ENCODE measurements around the gene CHPT1.

Gene CHPT1

DNA sequence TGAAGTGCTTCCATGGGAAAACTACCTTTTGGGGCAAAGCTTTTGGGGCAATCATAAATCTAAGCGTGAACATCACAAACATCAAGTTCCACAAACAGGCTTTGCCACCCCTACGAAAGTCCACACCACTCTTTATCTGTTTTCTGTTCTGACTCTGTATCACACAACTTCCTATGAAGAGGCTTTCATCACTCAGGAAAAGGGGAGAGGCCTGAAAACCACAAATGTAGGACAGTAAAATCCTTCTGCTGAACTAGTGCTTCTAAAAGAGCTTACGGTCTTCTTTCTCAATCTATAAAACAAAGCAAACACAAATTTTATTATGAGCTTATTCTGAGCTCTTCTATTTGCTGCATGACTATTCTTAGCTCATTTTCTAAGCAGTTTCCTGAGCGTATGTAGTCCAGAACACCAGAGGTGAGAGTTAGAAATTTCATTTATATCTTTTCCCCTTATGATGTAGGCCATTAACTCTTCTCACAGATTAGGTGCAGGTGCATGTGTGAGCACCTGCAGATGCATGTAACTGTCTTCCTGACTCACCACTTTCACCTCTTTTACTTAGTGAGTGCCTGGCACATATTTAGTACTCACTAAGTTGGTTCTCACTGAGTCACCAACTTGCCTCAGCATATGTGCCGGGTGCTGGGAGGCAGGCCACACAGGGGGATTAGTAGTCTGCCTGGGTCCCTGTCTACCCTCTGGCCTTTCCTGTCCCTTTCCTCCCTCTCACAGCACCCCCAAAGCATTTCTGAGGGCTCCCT, 74.8 kb downstream of the CHPT1 start:
- H3K36me3 ChIP-seq (ENCODE audit: insufficient read depth, low read depth, low read length) = peaks cover 70% of the 10 kb centered on the region
- no peak overlapping the region for H3K27ac ChIP-seq (ENCODE audit: low read length)
- no peaks in the 10 kb centered on the region for H3K27me3 ChIP-seq (ENCODE audit: insufficient read depth, low read length)
- no peak overlapping the region; the same call in 1 of the 2 replicates for H3K9ac ChIP-seq (ENCODE audit: low read depth, low read length)
- H3K4me3 ChIP-seq (ENCODE audit: low read length) = no peak overlapping the region
- no peaks in the 10 kb centered on the region for H3K4me1 ChIP-seq (ENCODE audit: insufficient read depth, low read length)
- H3K9me3 ChIP-seq (ENCODE audit: insufficient read depth, low read depth, low read length) = no peaks in the 10 kb centered on the region

DNA sequence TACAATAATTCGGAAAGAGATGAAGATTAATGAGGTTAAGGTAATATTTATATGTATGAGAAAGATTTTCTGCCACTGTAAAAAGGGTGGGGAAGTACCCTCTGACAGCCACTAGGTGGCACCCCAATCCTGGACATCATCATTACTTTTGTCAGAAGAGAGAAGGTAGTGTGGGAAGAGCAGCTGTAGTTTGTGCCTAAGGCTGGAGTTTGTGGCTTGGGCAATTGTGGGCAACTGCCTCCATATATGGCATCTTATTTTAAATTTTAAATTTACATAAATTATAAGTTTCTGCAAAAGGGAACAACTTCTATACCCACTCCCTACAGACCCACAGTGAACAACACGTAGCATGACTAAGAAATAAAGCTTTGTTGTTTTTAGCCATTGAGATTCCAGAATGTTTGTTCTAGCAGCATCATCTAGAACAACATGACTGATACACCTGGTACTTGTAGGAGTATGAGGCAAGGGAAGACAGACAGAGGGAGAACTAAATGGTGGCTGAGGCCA, 76.3 kb downstream of the CHPT1 start:
- Histone ChIP-seq H3K9me3 (ENCODE audit: insufficient read depth, low read depth, low read length) (no peaks in the 10 kb centered on the region), H3K4me1 (ENCODE audit: insufficient read depth, low read length) (no peaks in the 10 kb centered on the region), H3K4me3 (ENCODE audit: low read length) (no peak overlapping the region), H3K36me3 (ENCODE audit: insufficient read depth, low read depth, low read length) (peaks cover 61% of the 10 kb centered on the region), H3K27me3 (ENCODE audit: insufficient read depth, low read length) (no peaks in the 10 kb centered on the region), H3K9ac (ENCODE audit: low read depth, low read length) (no peak overlapping the region), H3K27ac (ENCODE audit: low read length) (no peak overlapping the region)

DNA sequence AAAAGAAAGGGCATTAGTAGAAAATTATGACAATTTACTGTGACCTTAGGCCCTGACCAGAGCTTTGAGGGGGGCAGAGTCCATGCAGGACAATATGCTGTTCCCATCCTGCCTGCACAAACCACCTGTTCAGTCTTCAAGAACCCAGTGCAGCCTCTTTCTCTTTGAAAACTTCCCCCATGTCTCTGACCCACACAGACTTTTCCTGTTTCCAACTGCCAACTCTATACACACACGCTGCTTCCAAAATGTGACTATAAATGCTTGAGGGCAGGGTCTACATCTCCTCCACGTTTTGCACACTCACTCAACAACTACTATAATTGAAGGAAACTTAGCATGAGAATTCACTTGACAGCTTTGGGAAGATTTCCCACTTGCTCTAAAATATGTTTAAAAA, 78.4 kb downstream of the CHPT1 start:
- peaks cover 61% of the 10 kb centered on the region for H3K36me3 ChIP-seq (ENCODE audit: insufficient read depth, low read depth, low read length)
- H3K27me3 ChIP-seq (ENCODE audit: insufficient read depth, low read length) = no peaks in the 10 kb centered on the region
- H3K4me3 ChIP-seq (ENCODE audit: low read length) = no peak overlapping the region
- H3K4me1 ChIP-seq (ENCODE audit: insufficient read depth, low read length) = no peaks in the 10 kb centered on the region
- H3K9me3 ChIP-seq (ENCODE audit: insufficient read depth, low read depth, low read length) = no peaks in the 10 kb centered on the region
- no peak overlapping the region for H3K9ac ChIP-seq (ENCODE audit: low read depth, low read length)
- no peak overlapping the region for H3K27ac ChIP-seq (ENCODE audit: low read length)

DNA sequence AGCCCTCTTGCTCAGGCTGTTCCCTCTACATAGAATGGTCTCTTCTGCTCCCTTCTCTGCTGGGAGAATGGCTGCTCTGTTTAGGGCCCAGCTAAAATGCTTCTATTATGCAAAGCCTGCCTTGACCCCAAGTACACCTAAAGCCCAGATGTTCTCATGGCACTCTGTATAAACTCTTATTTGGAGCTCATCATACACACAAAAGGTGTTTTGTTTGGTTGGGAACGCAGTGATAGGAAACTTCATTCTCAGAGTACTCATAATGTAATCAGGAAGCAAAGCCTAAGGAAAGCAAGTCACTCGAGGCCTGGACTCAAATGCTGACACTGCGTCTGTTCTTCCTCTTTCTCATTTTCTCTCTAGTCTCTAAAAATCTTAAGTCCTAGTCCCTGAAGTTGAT, 80.0 kb downstream of the CHPT1 start:
- Histone ChIP-seq H3K9me3 (ENCODE audit: insufficient read depth, low read depth, low read length) (no peaks in the 10 kb centered on the region), H3K4me1 (ENCODE audit: insufficient read depth, low read length) (no peaks in the 10 kb centered on the region), H3K36me3 (ENCODE audit: insufficient read depth, low read depth, low read length) (peaks cover 58% of the 10 kb centered on the region), H3K4me3 (ENCODE audit: low read length) (no peak overlapping the region), H3K9ac (ENCODE audit: low read depth, low read length) (no peak overlapping the region), H3K27ac (ENCODE audit: low read length) (no peak overlapping the region), H3K27me3 (ENCODE audit: insufficient read depth, low read length) (no peaks in the 10 kb centered on the region)

DNA sequence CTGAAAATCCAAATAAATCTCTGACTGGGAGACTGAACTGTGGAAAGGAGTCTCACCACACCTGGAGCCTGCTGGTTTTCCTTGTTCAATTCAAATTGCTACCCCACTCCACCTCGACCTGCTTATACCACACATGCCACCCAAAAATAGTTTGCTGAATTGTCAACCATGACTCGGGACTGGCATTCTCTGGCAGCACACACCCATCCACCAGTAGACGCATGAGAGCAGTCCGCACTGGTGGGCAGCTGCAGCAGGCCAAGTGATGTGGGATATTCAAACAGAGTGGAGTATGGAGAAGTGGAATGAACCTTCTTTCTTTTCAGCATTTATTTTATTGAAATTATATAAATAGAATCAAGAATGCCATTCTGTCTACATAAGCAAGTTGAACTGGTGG, 80.5 kb downstream of the CHPT1 start:
- Histone ChIP-seq H3K4me3 (ENCODE audit: low read length) (no peak overlapping the region), H3K9ac (ENCODE audit: low read depth, low read length) (no peak overlapping the region), H3K36me3 (ENCODE audit: insufficient read depth, low read depth, low read length) (peaks cover 56% of the 10 kb centered on the region), H3K27ac (ENCODE audit: low read length) (no peak overlapping the region), H3K27me3 (ENCODE audit: insufficient read depth, low read length) (no peaks in the 10 kb centered on the region), H3K4me1 (ENCODE audit: insufficient read depth, low read length) (no peaks in the 10 kb centered on the region), H3K9me3 (ENCODE audit: insufficient read depth, low read depth, low read length) (no peaks in the 10 kb centered on the region)
